ENCODE data around the gene TSFM. TPM values are rescaled to one million over a fixed set of nuclear protein-coding genes. Genes with fewer than 3 reads are reported as not detected.
A peak's percentile ranks its signal among the peaks of the same experiment; 100 is the strongest.

The TSFM gene
- total and polyA plus RNA-seq, 2 of the 13 experiments (the other 11 are each of a cell fraction or from before 2014, with no cell fraction given) = 29.8 to 68.3 TPM

DNA sequence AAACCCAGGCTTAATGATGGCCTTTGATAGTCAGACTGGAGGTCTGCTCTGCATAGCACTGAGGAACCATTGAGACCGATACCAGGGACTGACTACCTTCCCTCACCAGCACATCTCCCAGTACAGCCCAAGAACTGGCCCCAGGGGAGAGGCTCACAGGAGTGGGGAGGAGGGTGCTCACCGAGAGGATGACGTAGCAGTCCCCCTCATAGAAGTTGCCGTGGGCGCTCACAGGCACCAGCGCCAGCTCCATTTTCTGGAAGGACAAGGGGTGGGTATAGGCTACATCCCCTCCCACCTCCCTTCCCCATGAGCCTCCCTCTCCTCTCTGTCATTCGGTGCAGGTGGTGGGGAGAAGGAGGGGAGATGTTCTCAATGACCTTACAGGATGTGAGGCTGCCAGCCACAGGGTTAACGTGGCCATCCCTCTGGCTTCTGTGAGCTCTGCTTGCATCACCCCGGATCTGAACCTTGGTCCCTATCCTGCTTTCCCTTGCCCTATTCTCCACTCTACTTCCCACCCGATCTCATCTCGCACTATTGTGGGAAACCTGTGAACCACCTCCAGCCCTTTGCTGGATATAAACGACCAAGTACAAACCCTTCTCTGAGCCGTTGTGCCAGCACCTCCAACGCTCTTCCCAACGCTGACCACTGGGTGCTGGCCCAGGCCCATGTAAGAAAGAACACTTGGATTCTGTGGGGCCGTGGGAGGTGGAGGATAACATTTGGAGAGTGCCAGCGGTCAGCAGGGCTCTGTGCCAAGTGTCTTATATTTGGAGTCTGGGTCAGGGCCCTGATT lies 31.6 kb downstream of the TSFM start (continued):
- TF ChIP-seq ZFP62 (CRISPR knock-in tag; IDR thresholded peaks at IDR 0.05) = no peak
- no peak for TF ChIP-seq ZFP36L1 (CRISPR knock-in tag; IDR thresholded peaks at IDR 0.05)
- TF ChIP-seq MEIS2 (CRISPR knock-in tag; IDR thresholded peaks at IDR 0.05) = no peak
- no peak for TF ChIP-seq PCBP2 (optimal IDR thresholded peaks at IDR 0.05; ENCODE audit: low read depth, low read length, poor library complexity, severe bottlenecking)
- TF ChIP-seq, protein P1, sequence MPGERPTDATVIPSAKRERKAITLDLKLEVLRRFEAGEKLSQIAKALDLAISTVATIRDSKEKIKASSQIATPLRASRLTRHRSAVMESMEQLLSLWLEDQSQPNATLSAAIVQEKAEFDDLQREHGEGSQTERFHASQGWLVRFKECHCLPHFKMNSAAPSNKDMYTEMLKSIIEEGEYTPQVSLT (CRISPR knock-in tag; IDR thresholded peaks at IDR 0.05; ENCODE audit: borderline replicate concordance, low read depth) = no peak
- TF ChIP-seq ZNF644 (CRISPR knock-in tag; IDR thresholded peaks at IDR 0.05; ENCODE audit: low read depth) = no peak
- TF ChIP-seq ZNF17 (CRISPR knock-in tag; IDR thresholded peaks at IDR 0.05) = no peak
- TF ChIP-seq ZNF484 (CRISPR knock-in tag; IDR thresholded peaks at IDR 0.05; ENCODE audit: borderline replicate concordance, low read depth) = no peak
- TF ChIP-seq, protein P2, sequence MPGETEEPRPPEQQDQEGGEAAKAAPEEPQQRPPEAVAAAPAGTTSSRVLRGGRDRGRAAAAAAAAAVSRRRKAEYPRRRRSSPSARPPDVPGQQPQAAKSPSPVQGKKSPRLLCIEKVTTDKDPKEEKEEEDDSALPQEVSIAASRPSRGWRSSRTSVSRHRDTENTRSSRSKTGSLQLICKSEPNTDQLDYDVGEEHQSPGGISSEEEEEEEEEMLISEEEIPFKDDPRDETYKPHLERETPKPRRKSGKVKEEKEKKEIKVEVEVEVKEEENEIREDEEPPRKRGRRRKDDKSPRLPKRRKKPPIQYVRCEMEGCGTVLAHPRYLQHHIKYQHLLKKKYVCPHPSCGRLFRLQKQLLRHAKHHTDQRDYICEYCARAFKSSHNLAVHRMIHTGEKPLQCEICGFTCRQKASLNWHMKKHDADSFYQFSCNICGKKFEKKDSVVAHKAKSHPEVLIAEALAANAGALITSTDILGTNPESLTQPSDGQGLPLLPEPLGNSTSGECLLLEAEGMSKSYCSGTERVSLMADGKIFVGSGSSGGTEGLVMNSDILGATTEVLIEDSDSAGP (CRISPR knock-in tag; IDR thresholded peaks at IDR 0.05; ENCODE audit: borderline replicate concordance) = no peak
- TF ChIP-seq SP1 (IDR thresholded peaks at IDR 0.05) = no peak
- TF ChIP-seq SP1 (CRISPR knock-in tag; IDR thresholded peaks at IDR 0.05) = no peak
- TF ChIP-seq CREB1 (IDR thresholded peaks at IDR 0.05) = no peak
- TF ChIP-seq CREB1 (CRISPR knock-in tag; IDR thresholded peaks at IDR 0.05) = no peak
- TF ChIP-seq ZNF343 (CRISPR knock-in tag; IDR thresholded peaks at IDR 0.05) = no peak
- TF ChIP-seq ZNF781 (CRISPR knock-in tag; IDR thresholded peaks at IDR 0.05; ENCODE audit: borderline replicate concordance, not compliant biosample characterization) = no peak
- TF ChIP-seq, protein P3, sequence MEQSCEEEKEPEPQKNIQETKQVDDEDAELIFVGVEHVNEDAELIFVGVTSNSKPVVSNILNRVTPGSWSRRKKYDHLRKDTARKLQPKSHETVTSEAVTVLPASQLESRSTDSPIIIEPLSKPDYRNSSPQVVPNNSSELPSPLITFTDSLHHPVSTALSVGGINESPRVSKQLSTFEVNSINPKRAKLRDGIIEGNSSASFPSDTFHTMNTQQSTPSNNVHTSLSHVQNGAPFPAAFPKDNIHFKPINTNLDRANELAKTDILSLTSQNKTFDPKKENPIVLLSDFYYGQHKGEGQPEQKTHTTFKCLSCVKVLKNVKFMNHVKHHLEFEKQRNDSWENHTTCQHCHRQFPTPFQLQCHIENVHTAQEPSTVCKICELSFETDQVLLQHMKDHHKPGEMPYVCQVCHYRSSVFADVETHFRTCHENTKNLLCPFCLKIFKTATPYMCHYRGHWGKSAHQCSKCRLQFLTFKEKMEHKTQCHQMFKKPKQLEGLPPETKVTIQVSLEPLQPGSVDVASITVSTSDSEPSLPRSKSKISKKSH (CRISPR knock-in tag; IDR thresholded peaks at IDR 0.05; ENCODE audit: borderline replicate concordance) = no peak
- no peak for TF ChIP-seq HNRNPUL1 (IDR thresholded peaks at IDR 0.05; ENCODE audit: low read depth, low read length)
- TF ChIP-seq YEATS2 (CRISPR knock-in tag; IDR thresholded peaks at IDR 0.05; ENCODE audit: borderline replicate concordance) = peak; percentile 43; the same call in 1 of the 2 replicates
- no peak for TF ChIP-seq ZNF296 (CRISPR knock-in tag; conservative IDR thresholded peaks at IDR 0.05)
- TF ChIP-seq DNMT3B (CRISPR knock-in tag; conservative IDR thresholded peaks at IDR 0.05) = no peak
- no peak for TF ChIP-seq ZNF709 (CRISPR knock-in tag; IDR thresholded peaks at IDR 0.05)
- TF ChIP-seq ZNF446 (CRISPR knock-in tag; IDR thresholded peaks at IDR 0.05) = no peak
